H9 (cell line): ENCODE results near the gene F10. TPM values are rescaled to one million over a fixed set of nuclear protein-coding genes. Genes with fewer than 3 reads are reported as not detected.

Experiments
- DNase-seq: peaks from one replicate; pipeline ENCODE4 v3.0.0-alpha.2; 2017
- H2AFZ ChIP-seq: one replicate; pipeline ENCODE4 v1.6.1; 2013; ENCODE audit warnings: mild to moderate bottlenecking, low read length, control low read depth, moderate library complexity
- H2AK5ac ChIP-seq: 2 replicates; pipeline ENCODE4 v1.6.1; 2013; ENCODE audit warnings: low read length, control low read depth, mixed read lengths; ENCODE audit not compliant: insufficient read length
- H2BK120ac ChIP-seq: one replicate; pipeline ENCODE4 v1.6.1; 2013; ENCODE audit warnings: low read depth, mild to moderate bottlenecking, low read length, control low read depth, inconsistent platforms; ENCODE audit not compliant: poor library complexity, severe bottlenecking
- H2BK12ac ChIP-seq: 2 replicates; pipeline ENCODE4 v1.6.1; 2013; ENCODE audit warnings: low read length, control low read depth, mixed read lengths, low read depth; ENCODE audit not compliant: insufficient read length
- H2BK15ac ChIP-seq: 2 replicates; pipeline ENCODE4 v1.6.1; 2013; ENCODE audit warnings: low read depth, low read length, control low read depth
- H2BK20ac ChIP-seq: one replicate; pipeline ENCODE4 v1.6.1; 2013; ENCODE audit warnings: low read depth, mild to moderate bottlenecking, low read length, control low read depth, inconsistent platforms; ENCODE audit not compliant: poor library complexity, severe bottlenecking
- H2BK5ac ChIP-seq: 2 replicates; pipeline ENCODE4 v1.6.1; 2013; ENCODE audit warnings: low read length, control low read depth, mixed read lengths; ENCODE audit not compliant: insufficient read length
- H3K14ac ChIP-seq: 2 replicates; pipeline ENCODE4 v1.6.1; 2013; ENCODE audit warnings: low read length, control low read depth; ENCODE audit not compliant: insufficient read depth
- H3K18ac ChIP-seq: 2 replicates; pipeline ENCODE4 v1.6.1; 2013; ENCODE audit warnings: low read depth, mild to moderate bottlenecking, mixed read lengths, low read length, control low read depth; ENCODE audit not compliant: insufficient read length
- H3K23ac ChIP-seq: 2 replicates; pipeline ENCODE4 v1.6.1; 2013; ENCODE audit warnings: low read length, control low read depth, mixed read lengths, low read depth; ENCODE audit not compliant: insufficient read length
- H3K23me2 ChIP-seq: 2 replicates; pipeline ENCODE4 v1.6.1; 2013; ENCODE audit warnings: low read depth, mild to moderate bottlenecking, mixed read lengths, low read length, control low read depth; ENCODE audit not compliant: insufficient read length, poor library complexity, severe bottlenecking
- H3K27ac ChIP-seq: 2 replicates; pipeline ENCODE4 v1.5.1; 2013; ENCODE audit warnings: low read length, control low read depth, mixed read lengths, low read depth; ENCODE audit not compliant: insufficient read length
- H3K27me3 ChIP-seq: 2 replicates; pipeline ENCODE4 v1.6.1; 2013; ENCODE audit warnings: low read length, control low read depth, inconsistent platforms; ENCODE audit not compliant: insufficient read depth
- H3K4ac ChIP-seq: 2 replicates; pipeline ENCODE4 v1.6.1; 2013; ENCODE audit warnings: low read depth, mild to moderate bottlenecking, control low read depth, inconsistent platforms, low read length, moderate library complexity
- H3K4me1 ChIP-seq: 2 replicates; pipeline ENCODE4 v1.6.1; 2013; ENCODE audit warnings: low read length, control low read depth, inconsistent platforms; ENCODE audit not compliant: insufficient read depth
- H3K4me2 ChIP-seq: 2 replicates; pipeline ENCODE4 v1.6.1; 2013; ENCODE audit warnings: low read length, control low read depth, mixed read lengths; ENCODE audit not compliant: insufficient read length, insufficient read depth
- H3K56ac ChIP-seq: 2 replicates; pipeline ENCODE4 v1.6.1; 2013; ENCODE audit warnings: low read depth, mild to moderate bottlenecking, mixed read lengths, low read length, control low read depth; ENCODE audit not compliant: insufficient read length
- H3K79me1 ChIP-seq: 2 replicates; pipeline ENCODE4 v1.6.1; 2013; ENCODE audit warnings: low read depth, mild to moderate bottlenecking, moderate library complexity, low read length, control low read depth, inconsistent platforms; ENCODE audit not compliant: insufficient read depth, poor library complexity, severe bottlenecking
- H3K79me2 ChIP-seq: 2 replicates; pipeline ENCODE4 v1.6.1; 2013; ENCODE audit warnings: low read length, control low read depth, inconsistent platforms; ENCODE audit not compliant: insufficient read depth
- H3K9ac ChIP-seq: 2 replicates; pipeline ENCODE4 v1.6.1; 2013; ENCODE audit warnings: low read length, control low read depth, mixed read lengths; ENCODE audit not compliant: insufficient read length; ENCODE audit errors: extremely low read depth
- H3K9me3 ChIP-seq: one replicate; pipeline ENCODE4 v1.6.1; 2013; ENCODE audit warnings: low read depth, low read length, inconsistent platforms; ENCODE audit not compliant: control insufficient read depth
- H3T11ph ChIP-seq: one replicate; pipeline ENCODE4 v1.6.1; 2013; ENCODE audit warnings: mild to moderate bottlenecking, low read length, control low read depth, inconsistent platforms
- H4K20me1 ChIP-seq: one replicate; pipeline ENCODE4 v1.6.1; 2013; ENCODE audit not compliant: control insufficient read depth, insufficient read length, insufficient read depth
- H4K5ac ChIP-seq: 2 replicates; pipeline ENCODE4 v1.6.1; 2013; ENCODE audit warnings: low read depth, mild to moderate bottlenecking, mixed read lengths, low read length, control low read depth; ENCODE audit not compliant: insufficient read length
- H4K8ac ChIP-seq: replicated peaks from 2 replicates; pipeline ENCODE4 v1.6.1; 2013; ENCODE audit warnings: low read length, control low read depth, mixed read lengths, low read depth; ENCODE audit not compliant: insufficient read length
- H4K91ac ChIP-seq: 2 replicates; pipeline ENCODE4 v1.6.1; 2013; ENCODE audit warnings: low read depth, mild to moderate bottlenecking, moderate library complexity, mixed read lengths, low read length, control low read depth; ENCODE audit not compliant: insufficient read length
- H3K27ac Mint-ChIP-seq, 3 experiments: 2 replicates in 2 of 3; 3 replicates in 1 of 3; pipeline ENCODE4 v1.8.0; 2020 to 2021; ENCODE audit warnings: mixed read lengths in 3 of 3, mild to moderate bottlenecking in 1 of 3, moderate library complexity in 1 of 3
- H3K27me3 Mint-ChIP-seq: 2 replicates; pipeline ENCODE4 v1.8.0; 2021; ENCODE audit warnings: low read depth, mild to moderate bottlenecking, moderate library complexity, mixed read lengths
- H3K36me3 Mint-ChIP-seq, 3 experiments: 2 replicates in 2 of 3; 3 replicates in 1 of 3; pipeline ENCODE4 v1.8.0; 2020 to 2021; ENCODE audit warnings: low read depth in 3 of 3, mixed read lengths in 3 of 3; ENCODE audit not compliant: insufficient read depth in 1 of 3
- H3K4me1 Mint-ChIP-seq, 2 experiments: 2 replicates each; pipeline ENCODE4 v1.8.0; 2020; ENCODE audit warnings: mixed read lengths in 2 of 2
- H3K4me3 Mint-ChIP-seq, 2 experiments: 2 replicates in 1 of 2; 3 replicates in 1 of 2; pipeline ENCODE4 v1.8.0; 2020 to 2021; ENCODE audit warnings: mild to moderate bottlenecking in 2 of 2, mixed read lengths in 2 of 2, moderate library complexity in 1 of 2
- H3K9me3 Mint-ChIP-seq, 2 experiments: 2 replicates in 1 of 2; 3 replicates in 1 of 2; pipeline ENCODE4 v1.8.0; 2020; ENCODE audit warnings: mild to moderate bottlenecking in 2 of 2, mixed read lengths in 2 of 2, moderate library complexity in 1 of 2
- WGBS: extraction: QIAGEN DNeasy Blood & Tissue Kit; methylation state at CpG from one replicate; pipeline ENCODE4 v1.1.7; 2013; ENCODE audit warnings: missing lambda C conversion rate, low lambda C conversion rate, mixed read lengths; ENCODE audit not compliant: insufficient read length; ENCODE audit errors: extremely low coverage; 5-methylcytosine and 5-hydroxymethylcytosine counted together
- total RNA-seq: library from RNA; stranded (reverse); gene quantifications from 2 replicates; pipeline ENCODE4 v1.2.1, GENCODE V29; 2021
- TF ChIP-seq, protein P1 (sequence below): fragments of 200-600 bp; sonication (generic); conservative IDR thresholded peaks from 3 replicates; pipeline ENCODE4 v1.8.0; 2021; ENCODE audit warnings: antibody characterized with exemption, mild to moderate bottlenecking

F10 gene
- total RNA-seq, 1 experiment from 2014 or later: 1.7 TPM

DNA sequence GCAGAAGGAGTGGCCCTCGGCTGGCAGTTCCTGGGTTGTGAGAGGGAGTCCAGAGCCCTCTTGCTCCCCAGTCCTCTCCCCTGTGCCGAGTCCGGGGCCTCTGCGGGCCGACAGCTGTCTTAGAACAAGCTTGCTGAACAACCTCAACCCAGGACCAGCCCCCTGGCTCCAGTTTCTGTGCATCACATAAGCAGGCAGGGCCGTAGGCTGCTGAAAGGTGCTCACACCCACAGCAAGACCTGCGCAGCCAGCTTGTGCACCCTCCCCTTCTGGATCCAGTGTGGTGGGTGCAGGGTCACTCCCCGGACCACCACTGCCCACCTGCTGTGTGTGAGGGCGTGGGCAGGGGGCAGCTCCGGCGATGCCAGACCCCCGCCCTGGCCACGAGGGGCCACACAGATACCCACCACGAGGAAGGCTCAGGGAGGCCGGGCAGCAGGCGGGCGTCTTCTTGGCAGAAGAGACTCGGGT lies 42.2 kb upstream of the F10 start:
- Histone ChIP-seq H3K4me2 (no peak overlapping the region), H3K18ac (no peak overlapping the region), H3K9ac (no peak overlapping the region), H2BK15ac (no peak overlapping the region), H3K23ac (no peak overlapping the region), H2BK20ac (no peak overlapping the region), H4K20me1 (no peaks in the 10 kb centered on the region), H2AK5ac (no peak overlapping the region), H3K4ac (no peak overlapping the region), H3T11ph (no peak overlapping the region), H2BK12ac (no peak overlapping the region), H3K79me2 (no peaks in the 10 kb centered on the region), H3K27me3 (no peaks in the 10 kb centered on the region), H3K9me3 (no peaks in the 10 kb centered on the region), H2BK120ac (no peak overlapping the region), H4K91ac (no peak overlapping the region), H2BK5ac (no peak overlapping the region), H3K14ac (no peak overlapping the region; the same call in 1 of the 2 replicates), H3K23me2 (no peaks in the 10 kb centered on the region), H3K56ac (no peak overlapping the region), H2AFZ (no peak overlapping the region), H3K27ac (no peak overlapping the region), H4K8ac (no peak overlapping the region), H3K4me1 (no peaks in the 10 kb centered on the region), H3K79me1 (no peaks in the 10 kb centered on the region), H4K5ac (no peak overlapping the region)
- Mint-ChIP-seq H3K4me3 (no peak overlapping the region), H3K27ac (no peak overlapping the region; a peak in 1 of 7 replicates), H3K36me3 (peaks cover 4 to 10% (median 9%) of the 10 kb centered on the region in 3 experiments; a peak in 4 of 7 replicates), H3K27me3 (no peaks in the 10 kb centered on the region), H3K4me1 (no peaks in the 10 kb centered on the region), H3K9me3 (no peaks in the 10 kb centered on the region)
- TF ChIP-seq, protein P1, sequence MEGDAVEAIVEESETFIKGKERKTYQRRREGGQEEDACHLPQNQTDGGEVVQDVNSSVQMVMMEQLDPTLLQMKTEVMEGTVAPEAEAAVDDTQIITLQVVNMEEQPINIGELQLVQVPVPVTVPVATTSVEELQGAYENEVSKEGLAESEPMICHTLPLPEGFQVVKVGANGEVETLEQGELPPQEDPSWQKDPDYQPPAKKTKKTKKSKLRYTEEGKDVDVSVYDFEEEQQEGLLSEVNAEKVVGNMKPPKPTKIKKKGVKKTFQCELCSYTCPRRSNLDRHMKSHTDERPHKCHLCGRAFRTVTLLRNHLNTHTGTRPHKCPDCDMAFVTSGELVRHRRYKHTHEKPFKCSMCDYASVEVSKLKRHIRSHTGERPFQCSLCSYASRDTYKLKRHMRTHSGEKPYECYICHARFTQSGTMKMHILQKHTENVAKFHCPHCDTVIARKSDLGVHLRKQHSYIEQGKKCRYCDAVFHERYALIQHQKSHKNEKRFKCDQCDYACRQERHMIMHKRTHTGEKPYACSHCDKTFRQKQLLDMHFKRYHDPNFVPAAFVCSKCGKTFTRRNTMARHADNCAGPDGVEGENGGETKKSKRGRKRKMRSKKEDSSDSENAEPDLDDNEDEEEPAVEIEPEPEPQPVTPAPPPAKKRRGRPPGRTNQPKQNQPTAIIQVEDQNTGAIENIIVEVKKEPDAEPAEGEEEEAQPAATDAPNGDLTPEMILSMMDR: no peak
- no peak for DNase-seq
- WGBS: no CpG with 5 or more reads among the region's 18 CpGs
